ACC112 (cell line): Measurements from ENCODE around the gene PPP1R37.

Source experiments
- H2AFZ ChIP-seq: fragments of 200-600 bp; sonication (generic); one replicate; pipeline ENCODE4 v1.6.0; 2017; ENCODE audit warnings: antibody characterized with exemption, low read length; ENCODE audit not compliant: unreplicated experiment
- H3K27ac ChIP-seq: fragments of 200-600 bp; sonication (generic); 2 replicates; pipeline ENCODE4 v1.5.1; 2014; ENCODE audit warnings: low read depth, mild to moderate bottlenecking, antibody characterized with exemption, low read length, moderate library complexity
- H3K27me3 ChIP-seq: fragments of 200-600 bp; sonication (generic); 2 replicates; pipeline ENCODE4 v1.6.1; 2014; ENCODE audit warnings: mild to moderate bottlenecking, antibody characterized with exemption, low read length, moderate library complexity, mixed read lengths; ENCODE audit not compliant: insufficient read depth
- H3K36me3 ChIP-seq: fragments of 200-600 bp; sonication (generic); 2 replicates; pipeline ENCODE4 v1.6.1; 2016; ENCODE audit warnings: mild to moderate bottlenecking, antibody characterized with exemption, low read length, moderate library complexity, mixed read lengths; ENCODE audit not compliant: insufficient read depth
- H3K4me1 ChIP-seq: fragments of 200-600 bp; sonication (generic); one replicate; pipeline ENCODE4 v1.6.1; 2016; ENCODE audit warnings: low read length, mixed read lengths; ENCODE audit not compliant: insufficient read depth, unreplicated experiment, control insufficient read depth
- H3K4me3 ChIP-seq: fragments of 200-600 bp; sonication (generic); 2 replicates; pipeline ENCODE4 v1.5.1; 2014; ENCODE audit warnings: mild to moderate bottlenecking, low read depth, low read length
- H3K79me2 ChIP-seq: fragments of 200-600 bp; sonication (generic); one replicate; pipeline ENCODE4 v1.6.0; 2016; ENCODE audit warnings: low read length; ENCODE audit not compliant: control insufficient read depth, unreplicated experiment, insufficient read depth

The PPP1R37 gene

GRCh38 chr19:45187421-45188100, 94.6 kb downstream of the PPP1R37 start:
- Histone ChIP-seq H3K36me3 (no peaks in the 10 kb centered on the region), H3K27me3 (no peaks in the 10 kb centered on the region), H3K27ac (no peak overlapping the region), H3K4me3 (no peak overlapping the region), H2AFZ (no peak overlapping the region), H3K79me2 (no peaks in the 10 kb centered on the region), H3K4me1 (no peaks in the 10 kb centered on the region)

- no peaks in the 10 kb centered on the region for H3K27me3 ChIP-seq
- H3K79me2 ChIP-seq = no peaks in the 10 kb centered on the region
- no peaks in the 10 kb centered on the region for H3K4me1 ChIP-seq
- H3K27ac ChIP-seq = no peak overlapping the region
- no peak overlapping the region for H3K4me3 ChIP-seq
- no peaks in the 10 kb centered on the region for H3K36me3 ChIP-seq
- H2AFZ ChIP-seq = no peak overlapping the region
These were observed 97.0 kb downstream of the PPP1R37 start for GRCh38 chr19:45189971-45190370.

GRCh38 chr19:45191375-45191774, 98.4 kb downstream of the PPP1R37 start:
- Histone ChIP-seq H3K27ac (no peak overlapping the region), H3K27me3 (no peaks in the 10 kb centered on the region), H3K36me3 (no peaks in the 10 kb centered on the region), H3K4me1 (no peaks in the 10 kb centered on the region), H2AFZ (no peak overlapping the region), H3K4me3 (no peak overlapping the region), H3K79me2 (no peaks in the 10 kb centered on the region)

- Histone ChIP-seq H3K79me2 (no peaks in the 10 kb centered on the region), H3K4me3 (no peak overlapping the region), H3K36me3 (no peaks in the 10 kb centered on the region), H3K27ac (no peak overlapping the region), H3K27me3 (no peaks in the 10 kb centered on the region), H2AFZ (no peak overlapping the region), H3K4me1 (no peaks in the 10 kb centered on the region)
These were observed 102.8 kb downstream of the PPP1R37 start for GRCh38 chr19:45195764-45196163.
